HEK293 (cell line): ENCODE results near the gene CIITA.
A peak's percentile ranks its signal among the peaks of the same experiment; 100 is the strongest.

Experiments used
- CTCF ChIA-PET: fragments of 350-600 bp; formaldehyde crosslinking; extraction: SDS; loops from one replicate; lab custom pipeline; 2021; ENCODE audit warnings: antibody characterized with exemption; lab: Yijun Ruan, JAX
- POLR2A ChIA-PET: fragments of 300-600 bp; formaldehyde crosslinking; extraction: SDS; loops from one replicate; lab custom pipeline; 2020; ENCODE audit warnings: antibody characterized with exemption, inconsistent platforms; lab: Yijun Ruan, JAX
- H3K27ac ChIP-seq: fragments of 200-500 bp; sonication (Bioruptor generic); 2 replicates; pipeline ENCODE4 v1.5.1; 2014; ENCODE audit warnings: low read depth, low read length, control low read depth, inconsistent platforms; ENCODE audit errors: extremely low read depth
- H3K36me3 ChIP-seq, 2 experiments: fragments of 200-500 bp in 1 of 2; sonication (Bioruptor generic) in 1 of 2; 1 replicate in 1 of 2; 2 replicates in 1 of 2; pipeline ENCODE4 v1.5.1; 2014 to 2017; ENCODE audit warnings: inconsistent platforms in 2 of 2, low read length in 2 of 2; ENCODE audit not compliant: control insufficient read depth in 2 of 2, insufficient read depth in 1 of 2
- H3K4me1 ChIP-seq: fragments of 200-500 bp; sonication (Bioruptor generic); 2 replicates; pipeline ENCODE4 v1.5.1; 2014; ENCODE audit warnings: mild to moderate bottlenecking, low read length, inconsistent platforms; ENCODE audit not compliant: control insufficient read depth, insufficient read depth
- H3K4me3 ChIP-seq: 2 replicates; pipeline ENCODE4 v1.5.1; 2011; ENCODE audit warnings: low read depth, mild to moderate bottlenecking, control low read depth, low read length, moderate library complexity
- H3K9me3 ChIP-seq: fragments of 200-500 bp; sonication (Bioruptor generic); 2 replicates; pipeline ENCODE4 v1.5.1; 2014; ENCODE audit warnings: low read depth, low read length, inconsistent platforms; ENCODE audit not compliant: control insufficient read depth, insufficient read depth
- GLI2 ChIP-seq: fragments of 450-650 bp; formaldehyde crosslinking; IDR thresholded peaks from 2 replicates; pipeline ENCODE4; 2017; ENCODE audit warnings: missing biosample characterization, missing genetic modification characterization, low read depth, borderline replicate concordance
- GLI4 ChIP-seq: fragments of 450-650 bp; formaldehyde crosslinking; IDR thresholded peaks from 2 replicates; pipeline ENCODE4 v1.5.1; 2016; ENCODE audit warnings: missing biosample characterization, missing genetic modification characterization
- HOXA7 ChIP-seq: sonication (generic); formaldehyde crosslinking; IDR thresholded peaks from 2 replicates; pipeline ENCODE4 v1.8.1; 2022; ENCODE audit warnings: missing genetic modification reagents, borderline replicate concordance
- HOXC10 ChIP-seq: sonication (generic); formaldehyde crosslinking; IDR thresholded peaks from 2 replicates; pipeline ENCODE4 v1.8.1; 2023; ENCODE audit warnings: mild to moderate bottlenecking, missing genetic modification reagents
- KLF1 ChIP-seq: fragments of 450-650 bp; formaldehyde crosslinking; IDR thresholded peaks from 2 replicates; pipeline ENCODE4 v1.5.1; 2016; ENCODE audit warnings: missing biosample characterization, missing genetic modification characterization
- PATZ1 ChIP-seq: fragments of 450-650 bp; formaldehyde crosslinking; IDR thresholded peaks from 2 replicates; pipeline ENCODE4 v1.5.1; 2016; ENCODE audit warnings: missing biosample characterization, missing genetic modification characterization
- PRDM1 ChIP-seq: fragments of 450-650 bp; formaldehyde crosslinking; IDR thresholded peaks from 2 replicates; pipeline ENCODE4; 2016; ENCODE audit warnings: missing biosample characterization, missing genetic modification characterization
- RBAK ChIP-seq: fragments of 450-650 bp; formaldehyde crosslinking; IDR thresholded peaks from 2 replicates; pipeline ENCODE4 v1.5.1; 2016; ENCODE audit warnings: missing biosample characterization, missing genetic modification characterization
- REPIN1 ChIP-seq: fragments of 450-650 bp; formaldehyde crosslinking; IDR thresholded peaks from 2 replicates; pipeline ENCODE4 v1.5.1; 2017; ENCODE audit warnings: missing biosample characterization, missing genetic modification characterization, low read depth
- SCRT2 ChIP-seq: fragments of 450-650 bp; formaldehyde crosslinking; IDR thresholded peaks from 2 replicates; pipeline ENCODE4 v1.5.1; 2016; ENCODE audit warnings: missing biosample characterization, missing genetic modification characterization
- YY2 ChIP-seq: fragments of 450-650 bp; formaldehyde crosslinking; IDR thresholded peaks from 2 replicates; pipeline ENCODE4 v1.5.1; 2016; ENCODE audit warnings: missing biosample characterization, missing genetic modification characterization
- ZBTB20 ChIP-seq: fragments of 450-650 bp; formaldehyde crosslinking; IDR thresholded peaks from 2 replicates; pipeline ENCODE4 v1.5.1; 2016; ENCODE audit warnings: missing biosample characterization, missing genetic modification characterization
- ZIC2 ChIP-seq: fragments of 450-650 bp; formaldehyde crosslinking; IDR thresholded peaks from 2 replicates; pipeline ENCODE4 v1.5.1; 2016; ENCODE audit warnings: missing biosample characterization, missing genetic modification characterization
- ZNF133 ChIP-seq: fragments of 450-650 bp; formaldehyde crosslinking; IDR thresholded peaks from 2 replicates; pipeline ENCODE4 v1.5.1; 2016; ENCODE audit warnings: missing biosample characterization, missing genetic modification characterization
- ZNF221 ChIP-seq: fragments of 450-650 bp; formaldehyde crosslinking; IDR thresholded peaks from 2 replicates; pipeline ENCODE4 v1.5.1; 2017; ENCODE audit warnings: missing biosample characterization, missing genetic modification characterization, borderline replicate concordance
- ZNF248 ChIP-seq: fragments of 450-650 bp; formaldehyde crosslinking; IDR thresholded peaks from 2 replicates; pipeline ENCODE4 v1.5.1; 2017; ENCODE audit warnings: missing biosample characterization, missing genetic modification characterization
- ZNF335 ChIP-seq: fragments of 450-650 bp; formaldehyde crosslinking; conservative IDR thresholded peaks from 2 replicates; pipeline ENCODE4 v1.5.1; 2016; ENCODE audit warnings: missing biosample characterization, missing genetic modification characterization
- ZNF449 ChIP-seq: fragments of 450-650 bp; formaldehyde crosslinking; IDR thresholded peaks from 2 replicates; pipeline ENCODE4 v1.5.1; 2017; ENCODE audit warnings: missing biosample characterization, mild to moderate bottlenecking, missing genetic modification characterization, moderate library complexity
- ZNF473 ChIP-seq: fragments of 450-650 bp; formaldehyde crosslinking; IDR thresholded peaks from 2 replicates; pipeline ENCODE4 v1.5.1; 2017; ENCODE audit warnings: missing biosample characterization, missing genetic modification characterization
- ZNF580 ChIP-seq: fragments of 450-650 bp; formaldehyde crosslinking; IDR thresholded peaks from 2 replicates; pipeline ENCODE4 v1.5.1; 2016; ENCODE audit warnings: missing biosample characterization, missing genetic modification characterization
- ZNF621 ChIP-seq: fragments of 450-650 bp; formaldehyde crosslinking; IDR thresholded peaks from 2 replicates; pipeline ENCODE4 v1.5.1; 2017; ENCODE audit warnings: missing biosample characterization, missing genetic modification characterization
- ZNF623 ChIP-seq: fragments of 450-650 bp; formaldehyde crosslinking; IDR thresholded peaks from 2 replicates; pipeline ENCODE4 v1.5.1; 2016; ENCODE audit warnings: missing biosample characterization, missing genetic modification characterization
- ZNF629 ChIP-seq: fragments of 450-650 bp; formaldehyde crosslinking; IDR thresholded peaks from 2 replicates; pipeline ENCODE4 v1.5.1; 2017; ENCODE audit warnings: missing biosample characterization, missing genetic modification characterization
- ZNF658 ChIP-seq: fragments of 450-650 bp; formaldehyde crosslinking; IDR thresholded peaks from 2 replicates; pipeline ENCODE4; 2016; ENCODE audit warnings: missing biosample characterization, missing genetic modification characterization

The CIITA gene

GRCh38 chr16:10880594-10881452, 3.8 kb downstream of the CIITA start:
- Histone ChIP-seq H3K4me3 (no peak overlapping the region), H3K4me1 (no peaks in the 10 kb centered on the region), H3K27ac (no peak overlapping the region), H3K9me3 (no peaks in the 10 kb centered on the region), H3K36me3 (no peaks in the 10 kb centered on the region)
- 0 out of 2 replicates have a peak, but pooled peaks have one; percentile 36 for TF ChIP-seq SCRT2 (tag by site-specific recombination)
- no peak for TF ChIP-seq GLI2 (tag by site-specific recombination)
- no peak for TF ChIP-seq GLI4 (tag by site-specific recombination)
- ChIA-PET POLR2A (no interaction called here), CTCF (interaction anchor here (1.1 kb wide), 1 partner anchor 38 kb away, joined by 3 read pairs; no protein-coding TSS in a partner anchor)

GRCh38 chr16:10881479-10882030, 4.6 kb downstream of the CIITA start:
- ChIA-PET POLR2A (no interaction called here), CTCF (interaction anchor here (0.8 to 1.1 kb wide), 2 partner anchors 37 to 359 kb away, joined by 3 read pairs; no protein-coding TSS in a partner anchor)
- H3K36me3 ChIP-seq = no peaks in the 10 kb centered on the region
- no peak overlapping the region for H3K4me3 ChIP-seq
- TF ChIP-seq ZNF629 (tag by site-specific recombination) (no peak), ZNF449 (tag by site-specific recombination) (no peak), ZNF133 (tag by site-specific recombination) (no peak), ZNF658 (no peak), ZBTB20 (tag by site-specific recombination) (no peak), YY2 (tag by site-specific recombination) (no peak)
- H3K4me1 ChIP-seq = no peaks in the 10 kb centered on the region
- no peaks in the 10 kb centered on the region for H3K9me3 ChIP-seq
- H3K27ac ChIP-seq = no peak overlapping the region

GRCh38 chr16:10883004-10883403, 6.0 kb downstream of the CIITA start:
- Histone ChIP-seq H3K36me3 (no peaks in the 10 kb centered on the region), H3K27ac (no peak overlapping the region), H3K4me1 (no peaks in the 10 kb centered on the region), H3K9me3 (no peaks in the 10 kb centered on the region), H3K4me3 (no peak overlapping the region)
- CTCF ChIA-PET = interaction anchor here (0.6 kb wide), 1 partner anchor 222 kb away, joined by 3 read pairs; no protein-coding TSS in a partner anchor
- POLR2A ChIA-PET = no interaction called here
- TF ChIP-seq ZNF221 (no peak), ZNF621 (no peak), HOXC10 (CRISPR knock-in tag) (no peak), ZNF335 (no peak), ZNF248 (tag by site-specific recombination) (no peak), ZNF580 (no peak), RBAK (no peak), ZNF623 (tag by site-specific recombination) (no peak), HOXA7 (no peak), ZNF473 (tag by site-specific recombination) (no peak), KLF1 (no peak), REPIN1 (tag by site-specific recombination) (no peak), PRDM1 (tag by site-specific recombination) (no peak), ZIC2 (no peak), PATZ1 (tag by site-specific recombination) (no peak)
